GM21619 (cell line): ENCODE measurements around the gene EIF4G3.
"Not testable (repeated sequence)": the region's sequence is repeated elsewhere in the genome, so short reads cannot be mapped to it uniquely, and the experiment has no call there.

Experiments used
- ATAC-seq: cut with Tn5 transposase; IDR thresholded peaks from one replicate; pipeline ENCODE4 v1.9.1; 2021; ENCODE audit not compliant: unreplicated experiment

EIF4G3 gene

GRCh38 chr1:20956272-20956671, 220.4 kb downstream of the EIF4G3 start:
- no peak for ATAC-seq

DNA sequence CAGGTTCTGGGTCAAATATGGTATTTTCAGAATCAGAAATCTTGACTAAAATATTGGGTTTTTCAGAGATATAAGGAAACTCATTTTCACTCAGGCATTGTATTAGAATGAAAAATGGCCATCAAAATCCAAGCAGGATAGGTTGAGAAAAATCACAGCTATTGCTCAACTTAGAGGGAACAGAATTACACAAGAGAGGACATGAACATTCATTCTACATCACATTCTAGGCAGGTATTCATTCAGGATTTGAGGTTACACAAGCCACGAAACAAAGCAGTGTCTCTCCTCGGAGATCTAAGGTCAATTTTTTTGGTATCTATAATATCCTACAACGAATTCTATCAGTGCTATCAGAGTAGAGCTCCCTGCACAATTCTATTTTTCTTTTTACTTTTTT, 226.0 kb downstream of the EIF4G3 start:
- ATAC-seq = no peak

- no peak for ATAC-seq
Measured at GRCh38 chr1:20949871-20950590, 226.7 kb downstream of the EIF4G3 start.

GRCh38 chr1:20948101-20948500, 228.6 kb downstream of the EIF4G3 start:
- no peak for ATAC-seq

- no peak for ATAC-seq
Measured at GRCh38 chr1:20947409-20947808, 229.3 kb downstream of the EIF4G3 start.

GRCh38 chr1:20936621-20937020, 240.1 kb downstream of the EIF4G3 start:
- ATAC-seq = no peak

GRCh38 chr1:20936216-20936615, 240.5 kb downstream of the EIF4G3 start:
- ATAC-seq = no peak

DNA sequence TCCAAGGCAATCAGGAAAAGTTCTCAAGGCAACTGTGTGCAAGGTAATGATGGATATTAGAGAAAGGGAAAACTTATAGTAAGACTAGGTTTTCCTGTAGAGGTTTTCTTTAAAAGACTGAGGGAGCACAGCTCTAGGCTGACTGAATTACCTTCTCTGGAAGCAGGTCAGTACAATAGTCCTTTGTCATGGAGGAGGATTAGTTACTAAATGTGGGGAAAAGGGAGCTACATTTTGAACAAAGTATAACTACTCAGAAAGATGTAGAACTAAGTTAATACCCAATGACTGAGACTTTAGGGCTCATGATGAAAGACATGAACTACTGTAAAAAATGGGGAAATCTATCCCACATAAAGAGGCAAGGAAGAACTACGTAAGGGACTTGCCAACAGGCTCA, 241.0 kb downstream of the EIF4G3 start:
- no peak for ATAC-seq

DNA sequence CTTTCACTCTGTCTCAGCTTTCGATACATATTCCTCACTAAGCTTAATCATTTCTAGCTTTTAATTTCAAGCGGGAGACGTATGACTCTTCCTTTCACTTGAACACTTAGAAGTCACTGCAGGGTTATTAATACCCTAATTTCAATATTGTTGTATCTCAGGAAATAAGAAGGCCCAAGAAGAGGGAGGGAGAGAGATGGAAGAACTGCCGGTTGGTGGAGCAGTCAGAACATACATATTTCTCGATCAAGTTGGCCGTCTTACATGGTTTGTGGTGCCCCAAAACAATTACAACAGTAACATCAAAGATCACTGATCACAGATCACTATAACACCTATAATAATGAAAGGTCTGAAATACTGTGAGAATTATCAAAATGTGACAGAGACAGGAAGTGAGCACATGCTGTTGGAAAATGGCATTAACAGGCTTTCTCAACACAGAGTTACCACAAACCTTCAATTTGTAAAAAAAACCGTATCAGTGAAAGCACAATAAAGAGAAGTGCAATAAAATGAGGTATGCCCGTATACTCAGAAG, 244.2 kb downstream of the EIF4G3 start:
- ATAC-seq = peak; percentile 84

DNA sequence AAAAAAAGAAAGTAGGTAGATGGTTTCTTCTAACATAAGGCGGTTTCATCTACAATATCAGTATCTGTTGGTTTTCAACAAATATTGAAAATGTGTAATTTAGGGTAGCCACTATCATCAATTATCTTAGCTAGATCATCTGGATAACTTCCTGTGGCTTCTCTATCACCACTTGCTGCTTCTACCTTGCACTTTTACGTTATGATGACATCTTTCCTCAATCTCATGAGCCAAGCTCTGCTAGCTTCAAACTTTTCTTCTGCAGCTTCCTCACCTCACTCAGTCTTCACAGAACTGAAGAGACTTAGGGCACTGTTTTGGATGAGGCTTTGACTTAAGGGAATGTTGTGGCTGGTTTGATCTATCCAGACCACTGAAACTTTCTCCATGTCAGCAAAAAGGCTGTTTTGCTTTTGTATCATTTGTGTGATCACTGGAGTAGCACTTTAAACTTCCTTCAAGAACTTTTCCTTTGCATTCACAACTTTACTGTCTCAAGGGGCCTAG, 244.7 kb downstream of the EIF4G3 start:
- ATAC-seq = no peak

DNA sequence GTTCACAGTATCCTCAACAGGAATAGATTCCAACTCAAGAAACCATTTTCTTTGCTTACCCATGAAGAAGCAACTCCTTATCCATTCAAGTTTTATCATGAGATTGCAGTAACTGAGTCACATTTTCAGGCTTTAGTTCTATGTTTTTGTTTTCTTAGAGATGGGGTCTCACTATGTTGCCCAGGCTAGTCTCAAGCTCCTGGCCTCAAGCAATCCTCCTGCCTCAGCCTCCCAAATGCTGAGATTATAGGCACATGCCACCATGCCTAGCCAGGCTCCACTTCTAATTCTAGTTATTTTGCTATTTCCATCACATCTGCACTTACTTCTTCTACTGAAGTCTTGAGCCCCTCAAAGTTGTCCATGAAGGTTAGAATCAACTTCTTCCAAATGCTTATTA, 246.3 kb downstream of the EIF4G3 start:
- ATAC-seq = no peak

DNA sequence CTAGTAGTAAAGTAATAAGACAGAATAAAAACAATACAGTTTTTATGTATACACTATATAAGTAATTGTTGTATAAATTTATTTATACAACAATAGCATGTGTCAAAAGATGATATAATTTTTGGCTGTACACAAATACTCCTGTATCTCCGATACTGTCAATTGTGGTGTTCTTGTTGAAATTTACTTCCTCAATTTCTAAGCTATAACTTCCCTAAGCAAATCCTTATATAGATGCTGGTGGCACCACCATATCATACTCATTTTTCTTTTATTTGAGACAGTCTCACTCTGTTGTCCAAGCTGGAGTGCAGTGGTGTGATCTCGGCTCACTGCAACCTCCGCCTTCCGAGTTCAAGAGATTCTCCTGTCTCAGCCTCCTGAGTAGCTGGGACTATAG, 248.6 kb downstream of the EIF4G3 start:
- ATAC-seq = no peak

GRCh38 chr1:20921285-20921684, 255.4 kb downstream of the EIF4G3 start:
- ATAC-seq = no peak

- no peak for ATAC-seq
Measured at GRCh38 chr1:20913242-20913641, 263.5 kb downstream of the EIF4G3 start.

DNA sequence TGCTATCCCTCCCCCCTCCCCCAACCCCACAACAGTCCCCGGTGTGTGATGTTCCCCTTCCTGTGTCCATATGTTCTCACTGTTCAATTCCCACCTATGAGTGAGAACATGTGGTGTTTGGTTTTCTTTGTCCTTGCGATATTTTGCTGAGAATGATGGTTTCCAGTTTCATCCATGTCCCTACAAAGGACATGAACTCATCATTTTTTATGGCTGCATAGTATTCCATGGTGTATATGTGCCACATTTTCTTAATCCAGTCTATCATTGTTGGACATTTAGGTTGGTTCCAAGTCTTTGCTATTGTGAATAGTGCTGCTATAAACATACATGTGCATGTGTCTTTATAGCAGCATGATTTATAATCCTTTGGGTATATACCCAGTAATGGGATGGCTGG, 269.2 kb downstream of the EIF4G3 start:
- ATAC-seq = not testable (repeated sequence)

- ATAC-seq = no peak
Measured at GRCh38 chr1:20903437-20903836, 273.3 kb downstream of the EIF4G3 start.

DNA sequence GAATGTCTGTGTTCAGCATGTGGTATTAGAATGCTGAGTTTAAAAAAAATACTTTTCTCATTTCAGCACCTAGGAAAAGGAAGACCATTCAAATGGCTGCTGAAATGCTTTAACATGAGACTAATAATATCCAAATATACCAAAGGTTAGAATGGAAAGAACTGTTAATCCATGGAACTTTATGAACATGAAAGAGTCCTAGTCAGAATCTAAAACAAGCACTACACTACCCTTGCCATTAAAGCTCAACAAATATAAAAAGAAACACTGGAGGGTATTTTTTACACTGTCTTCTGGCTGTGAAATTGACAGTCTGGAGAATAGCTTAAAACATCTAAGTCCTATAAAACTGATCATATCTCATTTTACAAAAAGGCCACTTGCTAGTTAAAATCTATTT, 276.6 kb downstream of the EIF4G3 start:
- no peak for ATAC-seq

GRCh38 chr1:20899154-20899972, 277.3 kb downstream of the EIF4G3 start:
- ATAC-seq = no peak

DNA sequence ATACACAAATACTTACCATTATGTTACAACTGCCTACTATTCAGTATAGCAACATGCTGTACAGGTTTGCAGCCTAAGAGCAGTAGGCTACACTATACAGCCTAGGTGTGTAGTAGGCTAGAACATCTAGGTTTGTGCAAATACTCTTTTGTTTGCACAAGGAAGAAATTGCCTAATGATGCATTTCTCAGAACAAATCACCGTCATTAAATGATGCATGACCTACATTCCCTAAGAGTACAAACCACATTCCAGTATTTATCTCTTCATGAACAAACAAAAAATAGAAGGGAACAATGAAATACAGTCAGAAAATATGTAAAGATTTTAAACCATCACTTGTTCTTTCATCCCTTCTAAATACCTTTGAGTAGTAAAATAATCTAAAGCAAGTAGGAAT, 279.9 kb downstream of the EIF4G3 start:
- no peak for ATAC-seq

- ATAC-seq = no peak
Measured at GRCh38 chr1:20893931-20894330, 282.8 kb downstream of the EIF4G3 start.

GRCh38 chr1:20891091-20891490, 285.6 kb downstream of the EIF4G3 start:
- no peak for ATAC-seq

DNA sequence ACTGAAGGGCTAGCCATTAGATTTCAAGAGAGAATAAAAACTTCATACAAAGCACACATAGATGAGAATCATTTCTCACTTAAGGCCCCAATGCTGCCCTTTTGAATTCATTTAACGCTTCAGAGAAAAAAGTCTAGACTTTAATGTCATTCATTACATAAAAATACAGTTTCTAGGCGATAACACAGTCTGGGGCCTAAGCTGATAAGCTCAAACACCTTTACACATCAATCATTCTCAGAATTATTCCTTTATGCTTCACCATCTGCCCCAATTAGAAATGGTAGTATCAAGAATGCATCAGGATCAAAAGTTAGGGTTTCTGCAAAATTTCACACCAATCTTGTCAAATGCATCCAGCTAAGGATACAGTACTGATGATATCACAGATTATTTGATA, 289.5 kb downstream of the EIF4G3 start:
- no peak for ATAC-seq
